ENCODE measurements around the gene KCNAB1. TPM values are rescaled to one million over a fixed set of nuclear protein-coding genes. Genes with fewer than 3 reads are reported as not detected.

Gene KCNAB1
- total and polyA plus RNA-seq, 10 of the 15 experiments (the other 5 are each of a cell fraction or from before 2014, with no cell fraction given), result 0.11 to 0.69 (median 0.43) TPM; not detected in 6

DNA sequence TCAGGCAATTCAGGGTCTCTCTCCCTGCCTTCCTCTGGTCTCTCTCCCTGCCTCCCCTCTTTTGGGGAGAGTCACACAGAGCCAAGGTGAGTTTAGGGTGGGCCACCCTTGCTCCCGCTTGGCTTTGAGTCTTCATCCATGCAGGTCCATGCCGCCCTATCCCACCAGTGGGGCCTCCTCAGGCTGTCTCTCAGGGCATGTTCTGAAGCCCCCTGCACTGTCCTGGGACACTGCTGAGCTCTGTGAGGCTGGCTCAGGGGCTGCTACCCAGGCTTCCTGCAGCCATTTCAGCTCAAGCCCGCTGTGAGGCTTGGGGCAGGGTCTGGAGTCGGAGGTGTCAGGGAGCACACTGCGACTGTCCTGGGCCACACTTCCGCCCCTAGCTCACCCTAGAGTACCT lies 231.4 kb downstream of the KCNAB1 start:
- Histone ChIP-seq H3K79me2 (ENCODE audit: control insufficient read depth, insufficient read depth, low read length) (no peaks in the 10 kb centered on the region), H3K27ac (ENCODE audit: control insufficient read depth, insufficient read depth) (no peak overlapping the region), H3K9me3 (replicated peaks; ENCODE audit: control insufficient read depth, insufficient read depth, low read length) (no peaks in the 10 kb centered on the region), H2AFZ (ENCODE audit: control insufficient read depth, low read depth, low read length) (no peak overlapping the region), H4K20me1 (ENCODE audit: control insufficient read depth, insufficient read depth) (no peaks in the 10 kb centered on the region; the same call in 1 of the 2 replicates), H3K4me2 (ENCODE audit: control insufficient read depth, insufficient read depth) (no peak overlapping the region), H3K4me3 (no peak overlapping the region), H3K9ac (ENCODE audit: control insufficient read depth, insufficient read depth, low read length) (no peak overlapping the region), H3K4me1 (ENCODE audit: control insufficient read depth, insufficient read depth, low read length) (no peaks in the 10 kb centered on the region), H3K36me3 (ENCODE audit: control insufficient read depth in 2 of 2, insufficient read depth in 2 of 2, low read length in 1 of 2) (no peaks in the 10 kb centered on the region), H3K27me3 (replicated peaks in 1 of 2; ENCODE audit: control insufficient read depth in 2 of 2, insufficient read depth in 2 of 2, low read length in 1 of 2) (no peaks in the 10 kb centered on the region; a peak in 1 of 4 replicates)
- in situ Hi-C loops (cut with MboI) (no loop called here), intact Hi-C loops (cut with micrococcal nuclease; ENCODE audit: unreplicated experiment) (no loop called here)
- 17% methylated on average over 6 of the region's 6 CpGs for WGBS (ENCODE audit: insufficient coverage, insufficient replicate concordance, low lambda C conversion rate, missing lambda C conversion rate)
- DNase-seq (ENCODE audit: low read depth, low spot score), result no peak
- BruUV-seq (replicated peaks), result no TSS peak
- ATAC-seq, result peak; percentile 17; the same call in 2 of the 3 replicates
- ChIA-PET SMC1A (ENCODE audit: uncharacterized antibody, unreplicated experiment) (no interaction called here), POLR2A (no interaction called here), RAD21 (ENCODE audit: unreplicated experiment) (no interaction called here), CTCF (interaction anchor here (1.0 kb wide), 1 partner anchor 9 kb away, joined by 3 read pairs; no protein-coding TSS in a partner anchor)
- TF ChIP-seq IKZF1 (conservative IDR thresholded peaks at IDR 0.05) (no peak), RBBP5 (conservative IDR thresholded peaks at IDR 0.05) (no peak)
- no peak for FAIRE-seq

DNA sequence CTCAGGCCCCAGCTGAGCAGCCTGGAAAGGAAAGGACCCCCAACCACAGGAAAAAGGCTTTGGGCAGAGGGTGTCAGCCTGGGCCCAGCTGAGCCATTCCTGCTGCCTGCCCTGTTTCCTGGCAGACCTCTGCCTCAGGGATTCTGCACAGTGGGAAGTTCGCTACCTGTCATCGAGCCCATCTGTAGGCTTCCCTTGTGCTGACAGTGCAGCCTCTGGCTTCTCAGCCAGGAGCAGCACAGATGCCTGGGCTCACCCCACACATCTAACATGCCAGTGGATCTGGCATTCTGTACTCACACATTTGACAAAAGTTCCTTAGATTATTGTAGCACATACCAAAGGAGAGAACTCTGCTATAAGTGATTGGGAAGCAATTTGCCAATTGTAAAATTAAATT lies 232.3 kb downstream of the KCNAB1 start:
- Histone ChIP-seq H3K27ac (ENCODE audit: control insufficient read depth, insufficient read depth) (no peak overlapping the region), H3K4me2 (ENCODE audit: control insufficient read depth, insufficient read depth) (no peak overlapping the region), H3K79me2 (ENCODE audit: control insufficient read depth, insufficient read depth, low read length) (no peaks in the 10 kb centered on the region), H4K20me1 (ENCODE audit: control insufficient read depth, insufficient read depth) (no peaks in the 10 kb centered on the region; the same call in 1 of the 2 replicates), H3K4me3 (no peak overlapping the region), H3K4me1 (ENCODE audit: control insufficient read depth, insufficient read depth, low read length) (no peaks in the 10 kb centered on the region), H2AFZ (ENCODE audit: control insufficient read depth, low read depth, low read length) (no peak overlapping the region), H3K36me3 (ENCODE audit: control insufficient read depth in 2 of 2, insufficient read depth in 2 of 2, low read length in 1 of 2) (no peaks in the 10 kb centered on the region), H3K9me3 (replicated peaks; ENCODE audit: control insufficient read depth, insufficient read depth, low read length) (no peaks in the 10 kb centered on the region), H3K27me3 (replicated peaks in 1 of 2; ENCODE audit: control insufficient read depth in 2 of 2, insufficient read depth in 2 of 2, low read length in 1 of 2) (no peaks in the 10 kb centered on the region; a peak in 1 of 4 replicates), H3K9ac (ENCODE audit: control insufficient read depth, insufficient read depth, low read length) (no peak overlapping the region)
- ATAC-seq (no peak), FAIRE-seq (no peak), DNase-seq (ENCODE audit: low read depth, low spot score) (no peak)
- 85% methylated on average over 2 of the region's 2 CpGs for WGBS (ENCODE audit: insufficient coverage, insufficient replicate concordance, low lambda C conversion rate, missing lambda C conversion rate)
- in situ Hi-C loops (cut with MboI), result no loop called here
- SMC1A ChIA-PET (ENCODE audit: uncharacterized antibody, unreplicated experiment), result no interaction called here
- TF ChIP-seq, protein P1, sequence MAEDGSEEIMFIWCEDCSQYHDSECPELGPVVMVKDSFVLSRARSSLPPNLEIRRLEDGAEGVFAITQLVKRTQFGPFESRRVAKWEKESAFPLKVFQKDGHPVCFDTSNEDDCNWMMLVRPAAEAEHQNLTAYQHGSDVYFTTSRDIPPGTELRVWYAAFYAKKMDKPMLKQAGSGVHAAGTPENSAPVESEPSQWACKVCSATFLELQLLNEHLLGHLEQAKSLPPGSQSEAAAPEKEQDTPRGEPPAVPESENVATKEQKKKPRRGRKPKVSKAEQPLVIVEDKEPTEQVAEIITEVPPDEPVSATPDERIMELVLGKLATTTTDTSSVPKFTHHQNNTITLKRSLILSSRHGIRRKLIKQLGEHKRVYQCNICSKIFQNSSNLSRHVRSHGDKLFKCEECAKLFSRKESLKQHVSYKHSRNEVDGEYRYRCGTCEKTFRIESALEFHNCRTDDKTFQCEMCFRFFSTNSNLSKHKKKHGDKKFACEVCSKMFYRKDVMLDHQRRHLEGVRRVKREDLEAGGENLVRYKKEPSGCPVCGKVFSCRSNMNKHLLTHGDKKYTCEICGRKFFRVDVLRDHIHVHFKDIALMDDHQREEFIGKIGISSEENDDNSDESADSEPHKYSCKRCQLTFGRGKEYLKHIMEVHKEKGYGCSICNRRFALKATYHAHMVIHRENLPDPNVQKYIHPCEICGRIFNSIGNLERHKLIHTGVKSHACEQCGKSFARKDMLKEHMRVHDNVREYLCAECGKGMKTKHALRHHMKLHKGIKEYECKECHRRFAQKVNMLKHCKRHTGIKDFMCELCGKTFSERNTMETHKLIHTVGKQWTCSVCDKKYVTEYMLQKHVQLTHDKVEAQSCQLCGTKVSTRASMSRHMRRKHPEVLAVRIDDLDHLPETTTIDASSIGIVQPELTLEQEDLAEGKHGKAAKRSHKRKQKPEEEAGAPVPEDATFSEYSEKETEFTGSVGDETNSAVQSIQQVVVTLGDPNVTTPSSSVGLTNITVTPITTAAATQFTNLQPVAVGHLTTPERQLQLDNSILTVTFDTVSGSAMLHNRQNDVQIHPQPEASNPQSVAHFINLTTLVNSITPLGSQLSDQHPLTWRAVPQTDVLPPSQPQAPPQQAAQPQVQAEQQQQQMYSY (CRISPR knock-in tag; IDR thresholded peaks at IDR 0.05), result no peak
- TF ChIP-seq CHD1 (IDR thresholded peaks at IDR 0.05; ENCODE audit: low read depth, low read length) (no peak), SMAD5 (IDR thresholded peaks at IDR 0.05; ENCODE audit: low read depth) (no peak), ZZZ3 (IDR thresholded peaks at IDR 0.05; ENCODE audit: control insufficient read depth, insufficient read length, low read depth) (no peak)
- TF ChIP-seq, protein P2, sequence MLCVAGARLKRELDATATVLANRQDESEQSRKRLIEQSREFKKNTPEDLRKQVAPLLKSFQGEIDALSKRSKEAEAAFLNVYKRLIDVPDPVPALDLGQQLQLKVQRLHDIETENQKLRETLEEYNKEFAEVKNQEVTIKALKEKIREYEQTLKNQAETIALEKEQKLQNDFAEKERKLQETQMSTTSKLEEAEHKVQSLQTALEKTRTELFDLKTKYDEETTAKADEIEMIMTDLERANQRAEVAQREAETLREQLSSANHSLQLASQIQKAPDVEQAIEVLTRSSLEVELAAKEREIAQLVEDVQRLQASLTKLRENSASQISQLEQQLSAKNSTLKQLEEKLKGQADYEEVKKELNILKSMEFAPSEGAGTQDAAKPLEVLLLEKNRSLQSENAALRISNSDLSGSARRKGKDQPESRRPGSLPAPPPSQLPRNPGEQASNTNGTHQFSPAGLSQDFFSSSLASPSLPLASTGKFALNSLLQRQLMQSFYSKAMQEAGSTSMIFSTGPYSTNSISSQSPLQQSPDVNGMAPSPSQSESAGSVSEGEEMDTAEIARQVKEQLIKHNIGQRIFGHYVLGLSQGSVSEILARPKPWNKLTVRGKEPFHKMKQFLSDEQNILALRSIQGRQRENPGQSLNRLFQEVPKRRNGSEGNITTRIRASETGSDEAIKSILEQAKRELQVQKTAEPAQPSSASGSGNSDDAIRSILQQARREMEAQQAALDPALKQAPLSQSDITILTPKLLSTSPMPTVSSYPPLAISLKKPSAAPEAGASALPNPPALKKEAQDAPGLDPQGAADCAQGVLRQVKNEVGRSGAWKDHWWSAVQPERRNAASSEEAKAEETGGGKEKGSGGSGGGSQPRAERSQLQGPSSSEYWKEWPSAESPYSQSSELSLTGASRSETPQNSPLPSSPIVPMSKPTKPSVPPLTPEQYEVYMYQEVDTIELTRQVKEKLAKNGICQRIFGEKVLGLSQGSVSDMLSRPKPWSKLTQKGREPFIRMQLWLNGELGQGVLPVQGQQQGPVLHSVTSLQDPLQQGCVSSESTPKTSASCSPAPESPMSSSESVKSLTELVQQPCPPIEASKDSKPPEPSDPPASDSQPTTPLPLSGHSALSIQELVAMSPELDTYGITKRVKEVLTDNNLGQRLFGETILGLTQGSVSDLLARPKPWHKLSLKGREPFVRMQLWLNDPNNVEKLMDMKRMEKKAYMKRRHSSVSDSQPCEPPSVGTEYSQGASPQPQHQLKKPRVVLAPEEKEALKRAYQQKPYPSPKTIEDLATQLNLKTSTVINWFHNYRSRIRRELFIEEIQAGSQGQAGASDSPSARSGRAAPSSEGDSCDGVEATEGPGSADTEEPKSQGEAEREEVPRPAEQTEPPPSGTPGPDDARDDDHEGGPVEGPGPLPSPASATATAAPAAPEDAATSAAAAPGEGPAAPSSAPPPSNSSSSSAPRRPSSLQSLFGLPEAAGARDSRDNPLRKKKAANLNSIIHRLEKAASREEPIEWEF (IDR thresholded peaks at IDR 0.05; ENCODE audit: insufficient replicate concordance, low read depth, low read length), result no peak
- BruUV-seq (replicated peaks), result no TSS peak
- intact Hi-C loops (cut with micrococcal nuclease; ENCODE audit: unreplicated experiment), result no loop called here
- RAD21 ChIA-PET (ENCODE audit: unreplicated experiment), result no interaction called here
- POLR2A ChIA-PET, result no interaction called here
- CTCF ChIA-PET, result interaction anchor here (1.4 kb wide), 1 partner anchor 30 kb away, joined by 7 read pairs; no protein-coding TSS in a partner anchor
